ENCODE results near the gene RGMA.

Gene RGMA

DNA sequence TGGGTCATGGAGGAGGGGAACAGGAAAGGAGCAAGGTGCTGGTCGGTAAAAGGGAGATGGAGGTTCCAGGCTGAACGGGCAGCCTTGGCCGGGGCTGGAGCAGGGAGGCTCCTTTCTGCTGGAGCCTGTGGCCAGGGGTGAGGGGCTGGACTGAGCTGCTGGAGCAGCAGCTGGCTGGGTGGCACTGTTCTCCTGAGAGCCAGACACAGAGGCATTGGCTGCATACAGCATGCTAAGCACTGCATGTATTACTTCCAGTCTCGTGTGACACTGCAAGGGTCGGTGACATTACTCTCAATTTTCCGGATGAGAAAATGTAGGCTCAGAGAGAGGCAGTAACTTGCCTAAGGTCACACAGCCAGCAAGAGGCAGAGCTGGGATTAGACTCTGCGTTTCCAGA lies 42.3 kb downstream of the RGMA start:
- no peaks in the 10 kb centered on the region for H3K36me3 ChIP-seq (replicated peaks)
- in situ Hi-C loops (cut with HindIII; ENCODE audit: low pct_ligation_motif_present, low sequenced_read_pairs) = no loop called here
- no peak for DNase-seq
- no peak overlapping the region for H3K27ac ChIP-seq
- no peak overlapping the region for H3K4me3 ChIP-seq (ENCODE audit: low read depth, low read length)
- no peaks in the 10 kb centered on the region for H3K27me3 ChIP-seq (replicated peaks)
- TF ChIP-seq, protein P1, sequence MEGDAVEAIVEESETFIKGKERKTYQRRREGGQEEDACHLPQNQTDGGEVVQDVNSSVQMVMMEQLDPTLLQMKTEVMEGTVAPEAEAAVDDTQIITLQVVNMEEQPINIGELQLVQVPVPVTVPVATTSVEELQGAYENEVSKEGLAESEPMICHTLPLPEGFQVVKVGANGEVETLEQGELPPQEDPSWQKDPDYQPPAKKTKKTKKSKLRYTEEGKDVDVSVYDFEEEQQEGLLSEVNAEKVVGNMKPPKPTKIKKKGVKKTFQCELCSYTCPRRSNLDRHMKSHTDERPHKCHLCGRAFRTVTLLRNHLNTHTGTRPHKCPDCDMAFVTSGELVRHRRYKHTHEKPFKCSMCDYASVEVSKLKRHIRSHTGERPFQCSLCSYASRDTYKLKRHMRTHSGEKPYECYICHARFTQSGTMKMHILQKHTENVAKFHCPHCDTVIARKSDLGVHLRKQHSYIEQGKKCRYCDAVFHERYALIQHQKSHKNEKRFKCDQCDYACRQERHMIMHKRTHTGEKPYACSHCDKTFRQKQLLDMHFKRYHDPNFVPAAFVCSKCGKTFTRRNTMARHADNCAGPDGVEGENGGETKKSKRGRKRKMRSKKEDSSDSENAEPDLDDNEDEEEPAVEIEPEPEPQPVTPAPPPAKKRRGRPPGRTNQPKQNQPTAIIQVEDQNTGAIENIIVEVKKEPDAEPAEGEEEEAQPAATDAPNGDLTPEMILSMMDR (IDR thresholded peaks at IDR 0.05; ENCODE audit: low read depth, low read length, missing control alignments) = no peak

DNA sequence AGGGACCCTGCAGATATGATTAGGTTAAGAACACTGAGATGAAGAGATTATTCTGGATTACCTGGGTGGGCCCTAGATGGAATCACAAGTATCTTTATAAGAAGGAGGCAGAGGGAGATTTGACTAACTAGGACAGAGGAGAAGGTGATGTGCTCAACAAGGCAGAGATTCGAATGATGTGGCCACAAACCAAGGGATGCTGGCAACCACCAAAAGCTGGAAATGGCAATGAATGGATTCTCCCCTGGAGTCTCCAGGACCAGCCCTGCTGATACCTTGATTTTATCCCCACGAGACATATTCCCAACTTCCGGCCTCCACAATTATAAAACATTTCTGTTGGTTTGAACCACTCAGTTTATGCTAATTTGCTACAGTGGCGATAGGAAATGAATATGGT lies 42.9 kb downstream of the RGMA start:
- Histone ChIP-seq H3K4me3 (ENCODE audit: low read depth, low read length) (no peak overlapping the region), H3K27me3 (replicated peaks) (no peaks in the 10 kb centered on the region), H3K36me3 (replicated peaks) (no peaks in the 10 kb centered on the region), H3K27ac (no peak overlapping the region)
- TF ChIP-seq, protein P1 (IDR thresholded peaks at IDR 0.05; ENCODE audit: low read depth, low read length, missing control alignments) = no peak
- in situ Hi-C loops (cut with HindIII; ENCODE audit: low pct_ligation_motif_present, low sequenced_read_pairs) = no loop called here
- no peak for DNase-seq

DNA sequence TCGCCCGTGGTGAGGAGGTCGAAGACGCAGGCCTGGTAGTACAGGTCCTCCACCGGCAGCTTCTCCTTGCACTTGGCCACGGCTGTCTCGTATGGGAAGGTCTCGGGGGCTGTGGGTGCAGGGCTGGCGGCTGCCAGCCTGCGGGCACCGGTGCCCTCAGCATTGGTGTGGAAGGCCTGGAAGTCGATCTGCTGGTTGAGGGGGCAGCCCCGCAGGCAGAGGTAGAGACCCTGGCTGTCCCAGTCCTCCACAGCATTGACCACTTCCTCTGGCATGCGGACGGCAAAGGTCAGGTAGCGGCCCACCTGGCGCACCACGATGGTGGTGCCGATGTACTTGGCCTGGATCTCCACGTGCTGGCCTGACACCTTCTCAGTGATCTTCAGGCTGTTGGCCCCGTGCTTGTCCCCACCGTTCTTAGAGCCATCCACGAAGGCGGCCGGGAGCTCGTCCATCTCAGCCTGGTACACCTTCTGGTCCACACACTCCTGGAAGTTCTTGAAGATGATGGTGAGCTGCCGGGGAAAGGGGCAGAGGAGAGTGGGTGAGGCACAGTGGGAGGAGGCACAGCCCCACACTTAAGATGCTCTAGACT lies 43.7 kb downstream of the RGMA start:
- H3K27ac ChIP-seq = no peak overlapping the region
- DNase-seq = no peak
- in situ Hi-C loops (cut with HindIII; ENCODE audit: low pct_ligation_motif_present, low sequenced_read_pairs) = no loop called here
- no peak overlapping the region for H3K4me3 ChIP-seq (ENCODE audit: low read depth, low read length)
- TF ChIP-seq, protein P1 (IDR thresholded peaks at IDR 0.05; ENCODE audit: low read depth, low read length, missing control alignments) = no peak
- no peaks in the 10 kb centered on the region for H3K36me3 ChIP-seq (replicated peaks)
- no peaks in the 10 kb centered on the region for H3K27me3 ChIP-seq (replicated peaks)

DNA sequence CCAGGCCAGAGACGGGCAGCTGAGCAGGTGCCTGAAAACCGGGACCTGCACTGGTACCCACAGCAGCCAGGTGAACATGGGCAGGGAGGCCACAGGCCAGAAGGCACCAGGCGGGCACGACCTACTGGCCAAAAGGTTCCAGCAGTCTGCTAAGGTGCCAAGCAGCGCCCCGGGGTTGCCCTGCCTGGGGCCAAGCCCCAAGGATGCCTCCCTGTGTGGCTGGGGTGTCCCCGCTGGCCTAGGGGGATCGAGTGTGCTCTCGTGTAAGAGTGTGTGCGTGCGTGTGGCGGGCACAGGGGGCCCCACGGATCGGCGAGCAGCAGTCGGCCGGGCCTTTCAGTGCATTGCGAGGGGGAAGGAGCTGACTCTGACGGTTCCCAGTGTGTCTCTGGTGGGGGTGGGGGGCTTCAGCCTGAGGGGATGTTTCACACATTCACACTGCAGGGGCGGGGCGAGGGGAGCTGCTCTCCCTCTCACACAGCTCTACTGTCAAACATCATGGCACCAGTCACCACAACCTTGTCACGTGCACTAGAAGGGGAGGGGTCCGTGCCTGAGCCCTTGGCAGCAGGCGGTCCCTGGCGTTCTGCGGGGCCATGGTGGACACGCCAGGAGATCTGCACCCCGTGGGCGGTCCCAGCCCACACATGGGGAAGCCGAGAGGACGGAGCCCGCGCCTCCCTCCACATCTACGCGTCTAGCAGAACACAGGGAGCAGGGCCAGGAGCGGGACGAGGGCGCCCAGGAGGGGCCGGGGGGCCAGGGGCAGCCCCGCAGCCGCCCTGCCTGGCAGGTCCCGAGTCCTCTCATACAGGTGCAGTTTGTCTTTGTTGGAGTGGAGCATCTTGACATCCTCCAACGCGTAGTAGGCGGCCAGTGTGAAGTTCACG lies 44.5 kb downstream of the RGMA start:
- H3K36me3 ChIP-seq (replicated peaks) = no peaks in the 10 kb centered on the region
- no peaks in the 10 kb centered on the region for H3K27me3 ChIP-seq (replicated peaks)
- in situ Hi-C loops (cut with HindIII; ENCODE audit: low pct_ligation_motif_present, low sequenced_read_pairs) = no loop called here
- no peak for DNase-seq
- no peak overlapping the region for H3K27ac ChIP-seq
- TF ChIP-seq, protein P1 (IDR thresholded peaks at IDR 0.05; ENCODE audit: low read depth, low read length, missing control alignments) = no peak
- no peak overlapping the region for H3K4me3 ChIP-seq (ENCODE audit: low read depth, low read length)

DNA sequence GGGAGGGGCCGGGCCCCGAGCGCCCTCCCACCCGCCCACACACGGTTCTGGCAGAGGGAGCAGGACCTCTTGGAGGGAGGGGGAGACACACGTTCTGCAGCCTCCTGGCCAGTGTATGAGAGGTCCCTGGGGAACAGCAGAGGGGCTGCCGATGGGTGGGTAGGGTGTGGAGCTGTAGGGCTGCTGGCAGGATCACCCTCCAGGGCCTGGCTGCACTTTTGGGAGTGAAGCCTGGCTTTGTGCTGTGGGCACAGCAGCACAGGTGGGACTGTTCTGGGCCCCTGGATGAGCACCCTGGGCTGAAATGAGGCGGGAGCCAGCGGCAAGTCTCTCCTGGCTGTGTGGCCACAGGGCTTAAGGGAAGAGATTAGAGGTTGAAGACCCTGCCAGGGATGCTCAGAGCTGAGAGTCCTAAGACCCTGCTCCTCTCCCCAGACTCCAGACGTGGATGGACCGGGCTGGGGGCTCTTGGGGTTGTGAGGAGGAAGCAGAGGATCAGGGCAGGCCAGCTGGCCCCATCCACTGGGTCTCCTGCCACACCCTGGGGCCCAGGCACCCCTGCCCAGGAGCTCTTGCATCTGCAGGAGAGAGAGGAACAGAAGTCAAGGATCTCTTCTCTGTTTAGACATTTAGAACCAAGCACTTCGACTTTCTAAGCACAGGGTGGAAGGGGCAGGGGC lies 45.2 kb downstream of the RGMA start:
- Histone ChIP-seq H3K4me3 (ENCODE audit: low read depth, low read length) (no peak overlapping the region), H3K36me3 (replicated peaks) (no peaks in the 10 kb centered on the region), H3K27me3 (replicated peaks) (no peaks in the 10 kb centered on the region), H3K27ac (no peak overlapping the region)
- no peak for DNase-seq
- TF ChIP-seq, protein P1 (IDR thresholded peaks at IDR 0.05; ENCODE audit: low read depth, low read length, missing control alignments) = no peak
- in situ Hi-C loops (cut with HindIII; ENCODE audit: low pct_ligation_motif_present, low sequenced_read_pairs) = no loop called here
